Measurements from ENCODE around the gene NHSL2.

Gene NHSL2

DNA sequence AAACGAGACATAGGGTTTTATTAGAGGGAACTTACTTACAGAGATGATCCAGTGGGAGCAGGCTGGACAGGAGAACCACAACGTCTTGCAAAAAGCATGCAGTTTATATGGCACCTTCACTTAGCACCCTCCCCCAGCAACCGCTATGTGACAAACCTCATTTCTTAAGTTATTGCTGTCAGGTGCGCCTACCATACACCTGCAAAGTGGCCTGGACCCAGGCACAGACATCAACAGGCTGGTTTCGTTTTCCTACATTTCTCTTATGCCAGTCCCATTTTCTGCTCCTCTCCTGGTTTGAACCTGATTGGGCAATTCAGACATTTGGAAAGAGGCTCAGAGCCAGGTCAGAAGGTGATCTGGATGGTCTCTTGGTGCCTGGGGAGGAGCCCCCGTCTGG is 202.8 kb downstream of the NHSL2 start:
- DNase-seq, result no peak

DNA sequence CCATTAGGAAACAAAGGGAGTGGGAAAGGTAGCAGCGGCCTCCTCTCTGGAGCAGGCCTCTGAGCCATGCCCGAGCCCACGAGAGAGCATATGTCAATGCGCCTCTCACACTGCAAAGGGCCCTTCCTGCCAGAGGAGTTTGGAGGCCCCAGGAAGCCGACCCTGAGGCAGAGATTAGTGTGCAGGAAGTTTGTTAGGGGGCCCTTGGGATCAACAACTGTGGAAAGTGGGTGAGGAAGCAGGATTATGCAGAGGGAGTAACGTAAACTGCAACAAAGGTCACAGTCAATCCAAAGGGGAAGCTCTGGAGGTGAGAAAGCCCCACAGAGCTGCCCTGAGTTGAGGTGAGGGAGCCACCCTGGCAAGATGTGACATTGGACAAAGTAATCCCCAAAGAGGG is 203.7 kb downstream of the NHSL2 start:
- DNase-seq, result no peak

DNA sequence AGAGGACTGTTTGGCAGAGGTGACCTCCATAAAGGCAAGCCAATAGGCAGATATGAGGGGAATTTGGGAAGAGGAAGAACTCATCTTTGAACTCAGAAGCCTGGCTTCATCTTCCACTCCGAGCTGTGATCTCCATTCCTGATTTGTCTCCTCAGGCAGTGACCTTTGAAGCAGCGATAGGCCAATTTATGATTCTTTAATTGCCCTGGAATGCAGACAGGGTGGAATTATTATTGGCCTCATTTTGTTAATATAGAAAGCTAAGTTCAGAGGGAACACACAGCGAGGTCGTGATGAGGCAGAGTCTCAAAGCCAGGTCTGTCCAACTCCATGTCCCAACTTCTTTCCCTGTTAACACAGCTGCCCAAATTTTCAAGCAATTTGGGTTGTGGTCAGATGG is 204.2 kb downstream of the NHSL2 start:
- DNase-seq, result no peak

DNA sequence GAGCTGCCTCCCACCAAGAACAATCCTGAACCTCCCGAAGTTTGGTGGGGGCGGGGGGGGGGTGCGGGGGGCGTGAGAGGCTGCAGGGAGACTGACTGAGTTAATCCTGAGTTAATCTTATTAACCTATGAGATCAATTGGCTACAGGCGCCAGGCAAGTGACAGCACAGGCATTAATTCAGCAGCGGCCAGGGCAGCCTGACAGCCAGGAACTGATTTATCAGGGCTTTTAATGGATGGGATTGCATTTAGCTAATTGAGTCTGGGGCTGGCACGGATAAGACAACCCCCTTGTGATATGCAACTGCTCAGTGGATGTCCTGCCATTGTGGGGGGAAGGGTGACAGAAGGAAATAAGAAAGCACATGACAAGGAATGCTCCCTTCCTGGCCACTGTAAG is 204.7 kb downstream of the NHSL2 start:
- DNase-seq, result no peak

DNA sequence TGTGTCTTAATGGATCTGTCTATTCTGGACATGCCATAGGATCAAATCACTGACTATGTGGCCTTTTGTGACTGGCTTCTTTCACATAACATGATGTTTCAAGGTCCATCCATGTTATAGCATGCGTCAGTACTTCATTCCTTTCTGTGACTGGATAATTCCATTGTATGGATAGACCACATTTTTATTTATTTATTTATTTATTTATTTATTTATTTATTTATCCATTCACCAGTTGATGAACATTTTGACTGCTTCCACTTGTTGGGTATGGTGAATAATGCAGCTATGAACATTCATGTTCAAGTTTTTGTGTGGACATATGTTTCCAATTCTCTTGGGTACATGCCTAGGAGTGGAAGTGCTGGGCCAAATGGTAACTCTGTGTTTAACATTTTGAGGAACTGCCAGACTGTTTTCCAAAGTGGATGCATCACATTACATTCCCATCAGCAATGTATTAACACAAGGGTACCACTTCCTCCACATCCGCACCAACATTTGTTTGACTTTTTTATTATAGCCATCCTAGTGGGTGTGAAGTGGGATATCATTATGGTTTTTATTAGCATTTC is 207.1 kb downstream of the NHSL2 start:
- no peak for DNase-seq

DNA sequence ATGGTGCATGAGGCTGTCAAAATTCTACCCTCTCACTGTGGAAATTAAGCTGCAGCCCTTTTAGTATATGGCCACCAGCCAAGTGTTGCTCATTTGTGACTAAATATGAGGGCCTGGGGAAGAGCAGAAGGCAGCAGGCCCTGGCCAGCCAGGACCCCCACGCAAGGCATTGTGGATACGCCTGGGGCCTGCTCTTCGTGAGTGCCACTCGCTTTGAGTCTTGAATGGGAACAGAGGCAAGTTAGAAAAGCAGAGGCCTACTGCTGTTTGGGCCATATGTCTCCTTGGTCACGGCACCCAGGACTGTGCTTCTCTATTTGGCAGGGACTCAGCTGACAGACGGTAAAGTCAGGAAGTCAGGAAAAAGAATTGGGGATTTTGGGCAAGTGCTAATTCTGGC is 210.2 kb downstream of the NHSL2 start:
- DNase-seq, result no peak

DNA sequence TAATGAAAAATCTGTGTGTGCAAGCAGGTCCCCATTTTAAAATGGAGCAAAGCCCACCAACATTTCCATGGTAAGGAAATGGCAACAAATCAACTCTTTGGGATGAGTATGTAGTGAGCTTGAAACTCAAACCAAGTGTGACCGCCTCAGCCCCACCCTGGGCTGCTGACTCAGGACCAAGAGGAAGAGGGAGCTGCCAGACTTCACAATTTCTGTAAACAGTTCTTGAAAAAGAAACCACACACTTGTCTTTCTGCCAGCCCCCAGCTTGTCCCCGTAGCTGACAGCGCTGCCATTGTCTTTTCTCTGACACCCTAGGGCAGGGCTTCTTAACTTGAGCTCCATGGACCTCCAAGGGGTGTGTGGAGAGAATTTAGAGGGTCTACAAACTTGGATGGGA is 210.7 kb downstream of the NHSL2 start:
- peak in 2 of 5 experiments; percentile 57 to 63 for DNase-seq

DNA sequence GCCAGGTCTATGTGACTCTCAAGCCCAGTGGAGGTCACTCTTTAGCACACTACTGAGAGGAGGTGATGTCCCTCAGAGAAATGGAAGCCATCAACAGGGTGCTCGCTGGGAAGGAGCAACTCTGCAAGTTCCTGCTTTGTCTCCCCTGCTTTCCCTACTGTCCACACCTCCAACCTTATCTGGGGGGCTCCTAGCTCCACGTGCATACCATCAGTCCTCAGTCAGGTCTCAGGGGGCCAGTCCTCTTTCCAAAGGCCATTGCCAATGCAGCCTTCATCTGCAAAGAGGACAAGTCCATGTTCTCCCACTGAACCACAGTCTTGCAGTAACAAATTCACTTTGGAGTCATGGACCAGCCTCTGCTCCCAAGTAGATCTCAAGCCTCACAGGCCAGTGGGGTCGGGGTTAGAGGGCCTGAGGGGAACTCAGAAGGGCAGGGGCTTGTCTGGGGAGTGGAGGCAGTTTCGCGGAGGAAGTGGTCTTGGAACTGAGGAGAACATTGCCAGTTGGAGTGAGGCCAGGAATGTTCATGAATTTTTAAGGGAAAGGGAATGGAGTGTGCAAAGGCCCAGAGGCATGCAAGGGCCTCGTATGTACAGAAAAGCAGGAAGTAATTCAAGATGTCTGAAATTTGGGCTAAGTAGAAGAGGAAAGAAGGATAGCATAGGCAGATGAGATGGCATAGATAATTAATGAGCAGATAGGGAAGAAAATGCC is 212.1 kb downstream of the NHSL2 start:
- no peak for DNase-seq

DNA sequence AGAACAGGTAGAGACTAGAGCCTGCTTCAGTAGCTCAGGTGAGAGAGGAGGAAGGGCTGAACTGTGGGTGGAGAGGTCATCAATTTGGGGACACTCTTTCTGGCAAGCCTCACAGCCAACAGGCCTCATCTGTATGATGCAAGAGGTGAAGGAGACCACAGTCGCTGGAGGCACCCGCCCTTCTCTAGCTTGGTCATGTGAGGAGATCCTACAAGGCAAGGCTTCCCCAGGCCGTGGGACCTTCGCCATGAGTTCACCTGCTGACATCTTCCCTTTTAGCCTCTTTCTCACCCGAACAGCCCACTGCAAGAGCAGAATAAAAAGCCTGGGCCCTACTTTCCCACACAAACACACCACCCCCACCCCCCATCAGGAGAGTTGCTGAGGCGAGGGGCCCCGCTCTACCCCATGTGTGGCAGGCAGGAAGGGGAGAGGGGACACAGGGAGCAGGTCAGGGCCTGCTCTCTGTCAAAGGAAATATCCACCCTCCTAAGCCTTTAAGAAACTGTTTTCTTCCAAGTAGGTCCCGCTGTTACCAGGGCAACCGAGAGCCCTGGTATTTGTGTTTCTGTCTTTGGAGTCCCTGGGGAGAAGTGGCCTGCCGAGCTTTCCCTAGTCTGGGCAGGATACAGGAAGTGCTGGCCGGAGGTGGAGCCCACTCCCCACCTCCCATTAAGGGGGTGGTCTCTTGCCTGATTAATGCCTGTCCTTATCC is 213.0 kb downstream of the NHSL2 start:
- no peak for DNase-seq

DNA sequence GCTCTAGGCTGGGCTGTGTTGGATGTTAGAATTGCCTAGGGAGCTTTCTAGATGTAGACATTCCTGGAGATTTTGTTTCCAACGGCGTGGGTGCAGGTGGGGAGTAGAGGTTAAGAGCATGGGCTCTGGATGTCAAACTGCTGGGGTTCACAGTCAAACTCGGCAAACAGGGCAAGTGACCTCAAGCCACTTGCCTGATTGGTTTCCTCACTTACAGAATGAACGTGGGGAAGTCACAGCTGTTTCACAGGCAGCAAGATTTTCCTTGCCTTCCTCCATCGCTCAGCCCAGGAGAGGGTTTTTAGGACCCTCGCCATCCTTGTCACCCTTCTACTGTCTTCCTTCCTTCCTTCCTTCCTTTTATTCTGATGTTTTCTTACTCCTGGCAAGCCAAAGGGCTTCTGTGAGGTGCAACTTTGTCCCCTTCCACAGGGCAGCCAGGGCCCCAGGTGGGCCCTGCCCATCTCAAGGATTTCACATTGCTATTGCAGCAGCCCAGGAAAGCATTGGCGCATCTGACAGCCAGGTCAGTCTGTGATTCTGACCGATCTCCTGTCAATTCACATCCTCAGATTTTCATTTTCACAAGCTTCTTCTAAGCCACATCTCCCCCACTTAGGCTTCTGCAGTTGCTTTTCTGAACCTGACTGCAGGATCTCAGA is 214.0 kb downstream of the NHSL2 start:
- DNase-seq, result no peak

DNA sequence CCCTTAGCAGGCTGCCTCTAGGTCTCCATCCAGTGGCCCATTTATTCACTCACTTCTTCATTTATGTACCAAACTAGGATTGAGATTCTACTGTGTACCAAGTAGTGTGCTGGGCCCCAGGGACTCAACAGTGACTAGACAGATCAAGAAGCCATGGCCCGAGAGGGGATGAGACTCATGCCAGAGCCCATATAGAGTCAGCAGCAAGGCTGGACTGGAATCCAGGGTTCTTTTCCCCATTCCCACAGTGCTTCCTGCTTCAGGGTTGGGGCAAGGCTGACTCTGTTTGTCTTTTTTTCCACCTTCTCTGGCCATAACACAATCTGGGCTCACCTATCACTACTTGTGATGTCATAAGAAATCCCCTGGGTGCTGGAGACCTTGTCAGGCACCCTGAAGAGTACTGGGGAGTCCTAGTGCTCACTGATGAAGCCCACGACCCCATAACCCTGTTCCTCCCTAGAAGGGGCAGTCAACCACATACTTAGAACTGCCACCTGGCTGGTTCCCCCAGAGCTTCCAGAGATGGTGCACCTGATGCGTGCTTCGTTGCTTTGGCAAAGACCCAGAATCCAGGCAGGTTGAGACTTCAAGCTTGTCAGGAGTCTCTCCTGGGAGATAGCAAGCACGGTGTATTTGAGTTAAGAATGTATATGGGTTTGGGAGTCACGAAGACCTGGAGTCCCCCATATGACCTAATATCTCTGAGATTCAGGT is 214.8 kb downstream of the NHSL2 start:
- DNase-seq, result no peak

DNA sequence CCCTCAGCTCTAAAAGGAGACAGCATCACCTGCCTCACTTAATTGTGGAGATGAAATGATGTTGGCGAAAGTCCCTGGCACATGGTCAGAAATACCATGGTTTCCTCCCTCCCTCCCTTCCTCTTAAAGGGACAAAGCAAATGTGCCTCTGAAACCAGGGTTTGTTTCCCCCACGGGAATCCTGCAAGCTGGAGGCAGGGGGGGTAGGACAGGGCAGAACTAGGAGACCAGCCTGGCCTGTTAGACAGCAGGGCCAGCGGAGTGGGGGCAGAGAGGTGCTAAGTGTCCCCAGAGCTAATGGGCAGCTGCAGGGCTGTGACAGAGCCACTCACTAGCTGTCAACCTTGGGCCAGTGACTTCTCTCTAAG is 215.4 kb downstream of the NHSL2 start:
- DNase-seq, result no peak

DNA sequence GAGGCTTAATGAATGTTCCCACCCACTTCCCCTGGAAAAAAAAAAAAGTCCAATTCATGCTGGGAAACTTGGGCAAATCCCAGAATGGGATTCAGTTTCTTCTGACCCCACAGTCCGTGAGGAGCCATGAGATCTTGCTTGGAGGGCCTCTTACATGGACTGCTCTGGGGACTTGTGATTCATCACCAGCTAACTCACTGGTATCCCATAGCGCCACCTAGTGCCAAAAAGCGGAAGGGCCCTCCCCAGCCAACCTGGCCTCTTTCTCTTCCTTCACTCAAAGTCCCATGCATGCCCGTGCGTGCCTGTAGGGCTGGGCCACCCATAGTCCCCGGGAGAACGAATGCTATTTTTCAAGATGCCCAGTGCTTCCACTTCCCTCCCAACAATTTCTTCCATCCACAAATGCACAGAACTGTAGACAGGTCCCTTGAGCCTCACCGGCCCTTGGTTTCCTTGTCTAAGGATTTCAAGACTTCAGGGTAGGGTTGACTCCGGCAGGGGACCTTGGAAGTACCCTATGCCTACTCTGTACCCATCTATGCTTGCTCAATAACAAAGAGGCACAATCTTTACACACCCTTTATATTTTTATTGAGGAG is 216.0 kb downstream of the NHSL2 start:
- DNase-seq, result peak; percentile 59 to 72 (median 64)

DNA sequence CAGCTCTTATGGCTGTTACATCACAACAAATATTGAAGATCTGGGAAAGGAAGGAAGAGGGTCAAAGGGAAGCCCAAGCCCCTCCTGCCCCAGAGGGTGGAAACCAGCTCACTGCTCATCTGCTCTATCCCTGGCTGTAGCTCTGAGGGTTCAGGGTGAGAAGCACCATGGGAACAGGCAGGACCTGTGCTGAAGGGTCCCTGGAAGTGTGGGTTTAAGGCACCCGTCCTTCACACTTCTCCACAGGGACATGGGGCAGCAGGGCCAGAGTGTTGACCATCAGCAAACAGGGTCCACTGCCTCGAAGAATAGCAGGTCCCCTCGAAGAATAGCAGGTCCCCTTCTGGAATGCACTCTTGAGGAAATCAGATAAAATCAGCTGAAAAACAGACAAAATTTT is 216.7 kb downstream of the NHSL2 start:
- DNase-seq, result no peak

DNA sequence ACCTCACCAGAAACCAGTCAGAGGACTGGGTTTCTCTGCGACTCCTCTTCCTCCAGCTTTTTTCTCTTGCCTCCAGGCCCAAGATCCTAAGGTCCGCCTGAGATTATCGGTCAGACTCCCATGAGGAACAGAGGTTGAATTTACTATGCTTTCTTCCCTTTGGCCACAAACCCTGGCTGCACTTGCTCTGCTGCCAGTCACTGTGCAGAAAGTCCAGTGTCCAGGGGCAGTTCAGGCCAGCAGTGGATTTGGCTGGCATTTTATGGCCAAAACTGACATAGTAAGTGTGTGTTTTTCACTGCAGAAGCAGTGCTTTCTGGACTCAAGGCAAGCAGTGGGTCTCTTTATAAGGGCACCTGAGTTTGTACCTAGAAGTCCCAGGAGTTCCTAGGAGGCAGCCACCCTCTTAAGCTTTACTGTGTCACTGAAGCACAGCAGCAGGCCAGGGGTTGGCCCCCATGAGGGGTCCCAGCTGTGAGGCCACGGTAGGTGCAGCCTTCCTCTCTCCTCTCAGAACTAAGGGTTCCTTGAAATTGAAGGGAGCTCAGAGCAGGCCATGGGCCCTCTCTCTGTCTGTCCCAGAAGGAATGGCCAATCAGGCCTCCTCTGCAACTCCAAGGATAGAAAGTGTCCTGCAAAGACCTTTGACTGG is 217.7 kb downstream of the NHSL2 start:
- DNase-seq, result no peak

DNA sequence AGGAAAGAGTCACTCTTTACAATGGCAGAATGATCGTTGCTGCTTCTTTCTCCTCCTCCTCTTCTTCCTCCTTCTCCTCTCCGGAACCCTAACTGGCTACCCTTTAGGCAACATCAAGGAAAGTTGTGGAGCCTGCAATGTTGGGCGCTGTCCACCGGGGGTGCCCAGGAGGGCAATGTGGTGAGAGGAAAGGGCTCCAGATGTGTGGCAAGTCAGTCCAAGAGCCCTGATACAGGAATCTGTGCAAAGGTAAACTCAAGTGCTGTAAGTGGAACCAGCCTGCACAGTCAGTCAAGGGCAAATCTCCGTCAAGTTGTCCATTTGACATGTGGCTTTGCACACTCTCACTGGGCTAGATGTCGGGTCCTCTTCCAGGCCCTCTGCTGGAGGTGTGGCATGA is 218.2 kb downstream of the NHSL2 start:
- DNase-seq, result no peak

DNA sequence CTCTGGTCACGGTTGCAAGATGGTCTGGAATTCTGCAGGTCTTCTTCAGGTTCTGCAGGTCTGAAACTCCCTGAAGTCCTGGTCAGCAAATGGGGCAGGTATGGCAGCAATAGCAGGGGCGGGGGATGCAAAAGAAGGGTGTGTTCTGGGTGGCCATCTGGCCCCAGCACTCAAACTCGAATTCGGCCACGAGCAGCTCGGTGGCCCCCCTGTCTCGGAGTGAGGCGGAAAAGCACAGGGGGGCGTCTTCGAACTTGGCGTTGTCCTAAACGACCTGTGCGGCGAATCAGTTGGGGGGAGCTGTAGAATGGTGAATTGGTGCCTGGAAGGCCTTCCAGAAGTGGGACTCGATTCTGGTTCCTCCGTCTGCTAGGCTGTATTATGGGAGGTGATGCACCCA is 219.0 kb downstream of the NHSL2 start:
- DNase-seq, result no peak

DNA sequence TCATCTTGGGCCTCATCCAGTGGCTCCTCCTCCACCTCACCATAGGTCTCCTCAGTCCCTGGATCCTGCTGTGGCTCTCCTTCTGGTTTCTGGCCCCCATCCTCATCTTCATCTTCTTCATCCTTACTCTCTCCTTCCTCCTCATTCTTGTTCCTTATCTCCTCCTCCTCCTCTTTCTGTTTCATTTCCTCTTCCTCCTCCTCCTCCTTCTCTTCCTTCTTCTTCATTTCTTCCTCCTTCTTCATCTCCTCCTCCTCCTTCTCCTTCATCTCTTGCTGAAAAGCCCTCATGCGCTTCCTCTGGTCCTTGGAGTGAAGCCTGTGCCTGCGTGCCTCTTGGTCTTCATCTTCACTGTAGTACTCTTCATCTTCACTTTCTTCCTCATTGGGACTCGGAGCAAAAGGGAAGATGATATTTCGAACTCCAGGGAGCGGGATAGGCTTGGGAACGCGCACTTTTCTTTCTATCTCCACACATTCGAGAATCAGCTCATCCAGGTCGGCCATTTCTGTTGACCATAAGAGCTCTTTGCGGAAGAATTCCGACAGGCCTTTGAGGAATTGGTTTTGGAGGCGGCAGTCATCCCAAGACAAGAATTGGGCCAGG is 219.6 kb downstream of the NHSL2 start:
- DNase-seq, result no peak

DNA sequence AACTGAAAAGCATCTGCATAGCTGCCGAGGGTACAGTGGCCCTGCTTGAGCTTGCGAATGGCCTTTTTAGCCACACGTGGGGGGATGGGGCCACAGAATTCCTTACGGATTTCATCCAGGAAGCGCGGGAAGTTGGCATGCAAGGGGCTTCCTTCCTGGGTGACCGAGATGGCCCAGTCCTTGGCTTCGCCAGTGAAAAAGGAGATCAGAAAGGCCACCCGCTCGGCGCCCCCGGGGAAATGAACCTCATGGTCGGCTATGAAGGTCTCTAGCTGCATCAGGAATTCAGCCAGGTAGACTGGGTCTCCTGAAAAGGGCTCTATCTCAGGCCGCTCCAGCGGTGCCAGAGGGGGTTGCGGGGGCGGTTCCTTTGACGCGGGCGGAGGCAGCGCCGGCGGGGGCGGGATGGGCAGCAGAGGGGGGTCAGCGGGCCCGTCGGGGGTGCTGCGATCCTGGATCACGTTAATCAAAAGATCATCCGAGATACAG is 220.2 kb downstream of the NHSL2 start:
- DNase-seq, result no peak

DNA sequence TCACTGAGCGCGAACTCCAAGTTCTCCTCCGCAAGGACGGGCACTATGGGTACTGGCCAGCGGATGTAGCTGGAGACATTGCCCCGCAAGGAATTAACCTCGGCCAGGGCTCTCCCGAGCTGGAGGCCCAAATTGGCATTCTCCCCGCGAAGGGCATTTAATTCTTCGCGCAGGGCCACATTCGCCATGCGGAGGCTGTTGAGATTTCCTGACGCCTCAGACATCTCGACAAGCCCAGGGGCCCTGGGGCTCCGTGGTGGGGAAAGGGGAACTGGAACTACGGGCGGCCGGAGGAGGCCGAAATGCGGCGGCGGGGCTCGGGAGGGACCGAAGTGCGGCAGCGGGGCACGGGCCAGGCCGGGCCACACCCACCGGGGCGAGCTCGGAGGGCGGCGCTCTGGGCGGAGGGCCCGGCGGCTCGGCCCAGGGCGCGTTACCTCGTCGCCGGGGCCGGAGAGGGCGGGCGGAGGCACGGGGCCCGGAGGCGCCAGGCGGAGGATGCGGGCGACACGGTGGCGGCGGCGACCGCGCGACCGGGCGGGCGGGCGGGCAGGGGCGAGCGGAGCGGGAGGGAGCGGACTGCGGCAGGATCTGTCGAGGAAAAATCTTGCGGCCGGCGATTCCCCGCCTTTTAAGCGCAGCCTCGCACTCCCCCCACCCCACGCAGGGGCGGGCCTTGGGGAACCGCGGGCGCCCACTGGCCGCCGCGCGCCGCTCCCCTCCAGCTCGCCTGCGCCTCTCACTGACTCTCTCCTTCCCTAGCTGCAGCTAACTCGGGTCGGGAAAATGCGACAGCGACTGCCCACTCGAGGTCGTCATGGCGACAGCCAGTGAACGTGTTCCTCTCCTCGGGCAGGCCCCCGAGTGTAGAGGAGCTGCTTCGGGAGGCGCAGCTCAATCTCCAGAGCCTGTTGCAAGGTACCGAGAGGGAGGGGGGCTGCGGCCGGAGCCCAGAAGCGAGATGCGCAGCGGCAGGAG is 221.0 kb downstream of the NHSL2 start, which contains the start of gene RTL5:
TSS of gene RTL5 (minus strand) at position 599 of the 978 bp plus-strand sequence.
- peak in 4 of 5 experiments; percentile 15 to 62 (median 46) for DNase-seq
